ENCODE results near the gene USP17L11.
"Not testable (repeated sequence)": the region's sequence is repeated elsewhere in the genome, so short reads cannot be mapped to it uniquely, and the experiment has no call there.

The USP17L11 gene, protein sequence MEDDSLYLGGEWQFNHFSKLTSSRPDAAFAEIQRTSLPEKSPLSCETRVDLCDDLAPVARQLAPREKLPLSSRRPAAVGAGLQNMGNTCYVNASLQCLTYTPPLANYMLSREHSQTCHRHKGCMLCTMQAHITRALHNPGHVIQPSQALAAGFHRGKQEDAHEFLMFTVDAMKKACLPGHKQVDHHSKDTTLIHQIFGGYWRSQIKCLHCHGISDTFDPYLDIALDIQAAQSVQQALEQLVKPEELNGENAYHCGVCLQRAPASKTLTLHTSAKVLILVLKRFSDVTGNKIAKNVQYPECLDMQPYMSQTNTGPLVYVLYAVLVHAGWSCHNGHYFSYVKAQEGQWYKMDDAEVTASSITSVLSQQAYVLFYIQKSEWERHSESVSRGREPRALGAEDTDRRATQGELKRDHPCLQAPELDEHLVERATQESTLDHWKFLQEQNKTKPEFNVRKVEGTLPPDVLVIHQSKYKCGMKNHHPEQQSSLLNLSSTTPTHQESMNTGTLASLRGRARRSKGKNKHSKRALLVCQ

DNA sequence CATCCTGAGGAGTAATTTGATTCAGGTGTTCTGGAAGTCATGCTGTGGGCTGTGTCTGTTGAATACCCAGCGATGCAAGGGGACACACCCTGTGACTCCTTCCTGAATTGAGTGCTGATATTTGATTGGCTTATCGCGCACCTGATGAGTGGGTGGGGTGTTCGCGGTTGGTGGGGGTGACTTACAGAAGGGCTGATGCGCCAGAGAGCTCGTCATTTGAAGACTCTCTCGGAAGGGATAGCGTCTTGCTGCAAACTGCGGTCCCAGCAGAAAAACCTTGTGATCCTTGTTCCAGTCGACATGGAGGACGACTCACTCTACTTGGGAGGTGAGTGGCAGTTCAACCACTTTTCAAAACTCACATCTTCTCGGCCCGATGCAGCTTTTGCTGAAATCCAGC lies at the start of gene USP17L11:
Gene USP17L11 (plus strand): TSS at position 301 of the 400 bp plus-strand sequence. CDS start 0 bp downstream, at position 301.
- H3K4me3 ChIP-seq (ENCODE audit: low read length): not testable (repeated sequence)

DNA sequence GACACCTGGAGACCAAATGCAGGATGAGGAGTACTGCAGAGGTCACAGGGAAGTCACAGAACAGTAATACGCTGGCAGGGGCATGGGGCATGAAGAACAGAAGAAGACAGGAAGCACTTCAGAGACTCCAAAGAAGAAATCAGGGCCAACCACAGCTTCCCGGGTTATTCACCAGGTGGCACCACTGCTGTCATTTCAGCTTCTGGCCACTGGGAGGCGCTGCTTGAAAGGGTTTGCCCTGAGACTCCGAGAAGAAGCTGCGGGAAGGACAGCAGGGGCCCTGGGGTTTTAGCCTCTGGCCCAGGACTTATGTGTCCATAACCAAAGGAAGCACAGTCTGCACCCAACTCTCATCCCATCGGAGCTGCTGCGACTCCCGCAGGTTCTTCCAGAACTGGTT lies 49.2 kb upstream of the USP17L11 start:
- not testable (repeated sequence) for H3K4me3 ChIP-seq (ENCODE audit: low read length)

- H3K4me3 ChIP-seq (ENCODE audit: low read length): not testable (repeated sequence)
Observed at GRCh38 chr4:9169791-9170459, 45.3 kb upstream of the USP17L11 start, which contains the start of gene FAM90A26. FAM90A26 (plus strand) TSS chr4:9170409; CDS start chr4:9173173, 2,764 bp downstream.

- H3K4me3 ChIP-seq (ENCODE audit: low read length): not testable (repeated sequence)
Observed at GRCh38 chr4:9210357-9210756, 4.8 kb upstream of the USP17L11 start, which contains the start of gene USP17L10. USP17L10 (plus strand) TSS chr4:9210657; CDS start chr4:9210657, 0 bp downstream.

GRCh38 chr4:9214701-9215100 lies 504 bp upstream of the USP17L11 start:
- not testable (repeated sequence) for H3K4me3 ChIP-seq (ENCODE audit: low read length)

DNA sequence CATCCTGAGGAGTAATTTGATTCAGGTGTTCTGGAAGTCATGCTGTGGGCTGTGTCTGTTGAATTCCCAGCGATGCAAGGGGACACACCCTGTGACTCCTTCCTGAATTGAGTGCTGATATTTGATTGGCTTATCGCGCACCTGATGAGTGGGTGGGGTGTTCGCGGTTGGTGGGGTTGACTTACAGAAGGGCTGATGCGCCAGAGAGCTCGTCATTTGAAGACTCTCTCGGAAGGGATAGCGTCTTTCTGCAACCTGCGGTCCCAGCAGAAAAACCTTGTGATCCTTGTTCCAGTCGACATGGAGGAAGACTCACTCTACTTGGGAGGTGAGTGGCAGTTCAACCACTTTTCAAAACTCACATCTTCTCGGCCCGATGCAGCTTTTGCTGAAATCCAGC lies 4.6 kb downstream of the USP17L11 start, which contains the start of gene USP17L12:
Gene USP17L12 (plus strand): TSS at position 301 of the 400 bp plus-strand sequence. CDS start 0 bp downstream, at position 301.
- not testable (repeated sequence) for H3K4me3 ChIP-seq (ENCODE audit: low read length)

- not testable (repeated sequence) for H3K4me3 ChIP-seq (ENCODE audit: low read length)
Observed at GRCh38 chr4:9224596-9224995, 9.4 kb downstream of the USP17L11 start, which contains the start of gene USP17L13. USP17L13 (plus strand) TSS chr4:9224896; CDS start chr4:9224896, 0 bp downstream.

DNA sequence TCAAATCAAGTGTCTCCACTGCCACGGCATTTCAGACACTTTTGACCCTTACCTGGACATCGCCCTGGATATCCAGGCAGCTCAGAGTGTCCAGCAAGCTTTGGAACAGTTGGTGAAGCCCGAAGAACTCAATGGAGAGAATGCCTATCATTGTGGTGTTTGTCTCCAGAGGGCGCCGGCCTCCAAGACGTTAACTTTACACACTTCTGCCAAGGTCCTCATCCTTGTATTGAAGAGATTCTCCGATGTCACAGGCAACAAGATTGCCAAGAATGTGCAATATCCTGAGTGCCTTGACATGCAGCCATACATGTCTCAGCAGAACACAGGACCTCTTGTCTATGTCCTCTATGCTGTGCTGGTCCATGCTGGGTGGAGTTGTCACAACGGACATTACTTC lies 15.0 kb downstream of the USP17L11 start:
- H3K4me3 ChIP-seq (ENCODE audit: low read length): not testable (repeated sequence)

DNA sequence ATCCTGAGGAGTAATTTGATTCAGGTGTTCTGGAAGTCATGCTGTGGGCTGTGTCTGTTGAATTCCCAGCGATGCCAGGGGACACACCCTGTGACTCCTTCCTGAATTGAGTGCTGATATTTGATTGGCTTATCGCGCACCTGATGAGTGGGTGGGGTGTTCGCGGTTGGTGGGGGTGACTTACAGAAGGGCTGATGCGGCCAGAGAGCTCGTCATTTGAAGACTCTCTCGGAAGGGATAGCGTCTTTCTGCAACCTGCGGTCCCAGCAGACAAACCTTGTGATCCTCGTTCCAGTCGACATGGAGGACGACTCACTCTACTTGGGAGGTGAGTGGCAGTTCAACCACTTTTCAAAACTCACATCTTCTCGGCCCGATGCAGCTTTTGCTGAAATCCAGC lies 18.9 kb downstream of the USP17L11 start, which contains the start of gene USP17L15:
Gene USP17L15 (plus strand): TSS at position 301 of the 400 bp plus-strand sequence. CDS start 0 bp downstream, at position 301.
- not testable (repeated sequence) for H3K4me3 ChIP-seq (ENCODE audit: low read length)

DNA sequence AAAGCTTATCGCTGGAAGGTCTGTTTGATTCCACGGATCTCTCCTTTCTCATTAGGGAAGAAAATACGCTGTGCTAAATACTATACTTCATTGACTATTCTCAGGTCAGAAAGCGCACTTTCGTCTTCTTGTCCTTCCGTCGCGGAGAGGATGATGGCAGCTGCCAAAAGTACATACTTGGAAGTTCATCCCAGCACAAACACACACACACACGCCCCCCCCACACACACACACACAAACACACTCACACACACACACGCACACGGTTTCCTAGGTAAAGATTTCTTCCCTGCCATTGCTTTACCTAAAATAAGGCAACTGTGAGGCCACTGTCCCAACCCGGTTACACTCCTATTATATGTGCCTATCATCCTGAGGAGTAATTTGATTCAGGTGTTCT lies 23.3 kb downstream of the USP17L11 start:
- not testable (repeated sequence) for H3K4me3 ChIP-seq (ENCODE audit: low read length)

GRCh38 chr4:9243579-9243978 lies 28.4 kb downstream of the USP17L11 start, which contains the start of gene USP17L17:
USP17L17 (plus strand) TSS chr4:9243879; CDS start chr4:9243879, 0 bp downstream.
- not testable (repeated sequence) for H3K4me3 ChIP-seq (ENCODE audit: low read length)

- H3K4me3 ChIP-seq (ENCODE audit: low read length): not testable (repeated sequence)
Observed at GRCh38 chr4:9247953-9248680, 32.9 kb downstream of the USP17L11 start, which contains the start of gene USP17L18. USP17L18 (plus strand) TSS chr4:9248630; CDS start chr4:9248630, 0 bp downstream.

DNA sequence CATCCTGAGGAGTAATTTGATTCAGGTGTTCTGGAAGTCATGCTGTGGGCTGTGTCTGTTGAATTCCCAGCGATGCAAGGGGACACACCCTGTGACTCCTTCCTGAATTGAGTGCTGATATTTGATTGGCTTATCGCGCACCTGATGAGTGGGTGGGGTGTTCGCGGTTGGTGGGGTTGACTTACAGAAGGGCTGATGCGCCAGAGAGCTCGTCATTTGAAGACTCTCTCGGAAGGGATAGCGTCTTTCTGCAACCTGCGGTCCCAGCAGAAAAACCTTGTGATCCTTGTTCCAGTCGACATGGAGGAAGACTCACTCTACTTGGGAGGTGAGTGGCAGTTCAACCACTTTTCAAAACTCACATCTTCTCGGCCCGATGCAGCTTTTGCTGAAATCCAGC lies 37.9 kb downstream of the USP17L11 start, which contains the start of gene USP17L19:
Gene USP17L19 (plus strand): TSS at position 301 of the 400 bp plus-strand sequence. CDS start 0 bp downstream, at position 301.
- H3K4me3 ChIP-seq (ENCODE audit: low read length): not testable (repeated sequence)

DNA sequence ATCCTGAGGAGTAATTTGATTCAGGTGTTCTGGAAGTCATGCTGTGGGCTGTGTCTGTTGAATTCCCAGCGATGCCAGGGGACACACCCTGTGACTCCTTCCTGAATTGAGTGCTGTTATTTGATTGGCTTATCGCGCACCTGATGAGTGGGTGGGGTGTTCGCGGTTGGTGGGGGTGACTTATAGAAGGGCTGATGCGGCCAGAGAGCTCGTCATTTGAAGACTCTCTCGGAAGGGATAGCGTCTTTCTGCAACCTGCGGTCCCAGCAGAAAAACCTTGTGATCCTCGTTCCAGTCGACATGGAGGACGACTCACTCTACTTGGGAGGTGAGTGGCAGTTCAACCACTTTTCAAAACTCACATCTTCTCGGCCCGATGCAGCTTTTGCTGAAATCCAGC lies 42.6 kb downstream of the USP17L11 start, which contains the start of gene USP17L20:
Gene USP17L20 (plus strand): TSS at position 301 of the 400 bp plus-strand sequence. CDS start 0 bp downstream, at position 301.
- not testable (repeated sequence) for H3K4me3 ChIP-seq (ENCODE audit: low read length)

DNA sequence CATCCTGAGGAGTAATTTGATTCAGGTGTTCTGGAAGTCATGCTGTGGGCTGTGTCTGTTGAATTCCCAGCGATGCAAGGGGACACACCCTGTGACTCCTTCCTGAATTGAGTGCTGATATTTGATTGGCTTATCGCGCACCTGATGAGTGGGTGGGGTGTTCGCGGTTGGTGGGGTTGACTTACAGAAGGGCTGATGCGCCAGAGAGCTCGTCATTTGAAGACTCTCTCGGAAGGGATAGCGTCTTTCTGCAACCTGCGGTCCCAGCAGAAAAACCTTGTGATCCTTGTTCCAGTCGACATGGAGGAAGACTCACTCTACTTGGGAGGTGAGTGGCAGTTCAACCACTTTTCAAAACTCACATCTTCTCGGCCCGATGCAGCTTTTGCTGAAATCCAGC lies 47.4 kb downstream of the USP17L11 start, which contains the start of gene USP17L21:
Gene USP17L21 (plus strand): TSS at position 301 of the 400 bp plus-strand sequence. CDS start 0 bp downstream, at position 301.
- H3K4me3 ChIP-seq (ENCODE audit: low read length): not testable (repeated sequence)

Data from GM08714 (cell line).